DMS153 (cell line): ENCODE results near the gene UGGT1.

Experiments
- DNase-seq: peaks from one replicate; lab custom pipeline; 2025; lab: John Stamatoyannopoulos, UW

The UGGT1 gene, protein sequence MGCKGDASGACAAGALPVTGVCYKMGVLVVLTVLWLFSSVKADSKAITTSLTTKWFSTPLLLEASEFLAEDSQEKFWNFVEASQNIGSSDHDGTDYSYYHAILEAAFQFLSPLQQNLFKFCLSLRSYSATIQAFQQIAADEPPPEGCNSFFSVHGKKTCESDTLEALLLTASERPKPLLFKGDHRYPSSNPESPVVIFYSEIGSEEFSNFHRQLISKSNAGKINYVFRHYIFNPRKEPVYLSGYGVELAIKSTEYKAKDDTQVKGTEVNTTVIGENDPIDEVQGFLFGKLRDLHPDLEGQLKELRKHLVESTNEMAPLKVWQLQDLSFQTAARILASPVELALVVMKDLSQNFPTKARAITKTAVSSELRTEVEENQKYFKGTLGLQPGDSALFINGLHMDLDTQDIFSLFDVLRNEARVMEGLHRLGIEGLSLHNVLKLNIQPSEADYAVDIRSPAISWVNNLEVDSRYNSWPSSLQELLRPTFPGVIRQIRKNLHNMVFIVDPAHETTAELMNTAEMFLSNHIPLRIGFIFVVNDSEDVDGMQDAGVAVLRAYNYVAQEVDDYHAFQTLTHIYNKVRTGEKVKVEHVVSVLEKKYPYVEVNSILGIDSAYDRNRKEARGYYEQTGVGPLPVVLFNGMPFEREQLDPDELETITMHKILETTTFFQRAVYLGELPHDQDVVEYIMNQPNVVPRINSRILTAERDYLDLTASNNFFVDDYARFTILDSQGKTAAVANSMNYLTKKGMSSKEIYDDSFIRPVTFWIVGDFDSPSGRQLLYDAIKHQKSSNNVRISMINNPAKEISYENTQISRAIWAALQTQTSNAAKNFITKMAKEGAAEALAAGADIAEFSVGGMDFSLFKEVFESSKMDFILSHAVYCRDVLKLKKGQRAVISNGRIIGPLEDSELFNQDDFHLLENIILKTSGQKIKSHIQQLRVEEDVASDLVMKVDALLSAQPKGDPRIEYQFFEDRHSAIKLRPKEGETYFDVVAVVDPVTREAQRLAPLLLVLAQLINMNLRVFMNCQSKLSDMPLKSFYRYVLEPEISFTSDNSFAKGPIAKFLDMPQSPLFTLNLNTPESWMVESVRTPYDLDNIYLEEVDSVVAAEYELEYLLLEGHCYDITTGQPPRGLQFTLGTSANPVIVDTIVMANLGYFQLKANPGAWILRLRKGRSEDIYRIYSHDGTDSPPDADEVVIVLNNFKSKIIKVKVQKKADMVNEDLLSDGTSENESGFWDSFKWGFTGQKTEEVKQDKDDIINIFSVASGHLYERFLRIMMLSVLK (N-terminal part only)

DNA sequence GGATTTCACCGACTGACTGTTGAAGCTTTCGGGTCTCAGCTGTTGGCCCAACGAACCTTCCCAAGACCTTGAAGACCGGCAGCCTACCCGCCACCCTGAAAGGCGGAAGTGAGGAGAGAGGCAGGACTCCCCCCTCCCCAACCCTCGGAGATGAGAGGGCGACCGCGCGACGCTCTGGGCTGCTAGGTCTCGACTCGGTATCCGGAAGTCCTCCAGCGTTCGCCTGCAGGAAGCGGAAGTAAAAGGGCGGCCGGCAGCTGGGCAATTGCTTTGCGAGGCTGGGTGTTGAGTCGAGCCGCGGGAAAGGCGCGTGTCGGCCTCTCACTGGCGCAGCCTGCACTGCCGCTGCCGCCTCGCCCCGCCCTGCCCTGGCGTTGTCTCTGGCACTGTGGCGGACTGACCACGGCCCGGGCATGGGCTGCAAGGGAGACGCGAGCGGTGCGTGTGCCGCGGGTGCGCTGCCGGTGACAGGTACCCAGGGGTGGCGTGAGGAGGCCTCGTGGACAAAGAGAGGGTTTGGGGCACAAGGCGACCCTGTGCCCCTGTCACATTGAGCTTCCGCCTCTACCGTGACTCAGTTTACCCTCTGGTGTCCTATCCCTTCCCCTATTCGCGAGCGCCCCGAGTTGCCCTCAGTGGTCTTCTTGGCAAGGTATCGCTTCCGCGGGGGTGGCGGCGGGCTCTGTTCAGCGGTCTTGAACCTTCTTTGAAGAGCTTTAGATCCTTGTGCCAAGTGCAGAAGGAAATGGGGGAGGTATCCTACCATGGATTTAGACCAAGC lies at the start of gene UGGT1:
Gene UGGT1, plus strand, starts transcription at position 256 of the 781 bp plus-strand sequence. Its CDS starts 158 bp downstream, at position 414.
- peak; percentile 95 for DNase-seq

DNA sequence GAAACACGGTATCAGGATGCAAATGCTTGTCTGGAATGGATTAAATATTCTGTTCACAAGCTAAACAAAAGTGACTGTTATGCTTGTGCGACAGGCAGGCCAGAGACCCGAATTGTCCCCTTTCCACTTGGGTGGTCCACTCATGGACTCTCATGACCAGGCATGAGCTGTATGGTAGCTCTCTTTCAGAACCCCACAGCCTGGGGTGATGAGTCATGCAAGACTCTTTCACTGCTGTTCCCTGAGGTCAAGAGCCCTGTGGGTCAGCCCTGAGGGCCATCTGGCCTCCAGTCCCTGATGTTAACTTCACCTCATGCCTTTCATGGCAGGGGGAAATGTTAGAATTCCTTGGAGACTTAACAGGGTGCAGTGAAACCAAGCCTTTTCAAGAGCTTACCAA lies 49.4 kb upstream of the UGGT1 start:
- no peak for DNase-seq

DNA sequence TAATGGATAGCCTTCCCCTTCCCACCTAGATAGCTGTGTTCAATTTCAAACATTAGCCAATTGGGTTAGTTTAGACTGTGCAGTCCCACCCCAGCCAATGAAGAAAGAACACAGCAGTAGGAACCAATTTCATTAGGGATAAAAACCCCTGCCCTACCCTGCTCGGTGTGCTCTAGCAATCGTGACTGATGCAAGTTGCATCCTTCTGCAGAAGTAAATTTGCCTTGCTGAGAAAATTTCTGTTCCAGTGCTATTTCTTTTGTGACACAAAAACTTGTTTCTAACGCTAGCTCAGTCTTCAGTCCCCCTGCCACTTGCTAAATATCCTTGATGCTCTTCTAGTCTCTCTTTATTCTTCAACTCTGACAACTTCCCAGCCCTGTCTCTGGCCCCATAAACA lies 48.0 kb upstream of the UGGT1 start:
- DNase-seq: no peak

DNA sequence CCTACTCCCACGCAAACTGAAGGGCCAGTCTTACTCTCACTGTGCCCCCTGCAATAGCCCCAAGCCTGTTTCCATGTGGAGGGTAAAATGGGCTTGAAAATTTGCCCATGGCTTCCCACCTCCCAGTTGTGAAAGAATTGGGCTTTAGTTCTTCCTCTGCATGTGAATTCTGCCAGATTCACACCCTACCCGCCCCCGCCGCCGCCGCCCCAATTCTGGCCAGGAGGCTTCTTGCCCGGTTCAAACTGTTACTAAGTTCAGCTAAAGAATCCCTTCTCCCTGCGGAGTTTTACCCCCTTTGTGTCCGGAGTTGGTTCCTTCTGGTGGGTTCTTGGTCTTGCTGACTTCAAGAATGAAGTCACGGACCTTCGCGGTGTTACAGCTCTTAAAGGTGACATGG lies 37.7 kb upstream of the UGGT1 start:
- no peak for DNase-seq

DNA sequence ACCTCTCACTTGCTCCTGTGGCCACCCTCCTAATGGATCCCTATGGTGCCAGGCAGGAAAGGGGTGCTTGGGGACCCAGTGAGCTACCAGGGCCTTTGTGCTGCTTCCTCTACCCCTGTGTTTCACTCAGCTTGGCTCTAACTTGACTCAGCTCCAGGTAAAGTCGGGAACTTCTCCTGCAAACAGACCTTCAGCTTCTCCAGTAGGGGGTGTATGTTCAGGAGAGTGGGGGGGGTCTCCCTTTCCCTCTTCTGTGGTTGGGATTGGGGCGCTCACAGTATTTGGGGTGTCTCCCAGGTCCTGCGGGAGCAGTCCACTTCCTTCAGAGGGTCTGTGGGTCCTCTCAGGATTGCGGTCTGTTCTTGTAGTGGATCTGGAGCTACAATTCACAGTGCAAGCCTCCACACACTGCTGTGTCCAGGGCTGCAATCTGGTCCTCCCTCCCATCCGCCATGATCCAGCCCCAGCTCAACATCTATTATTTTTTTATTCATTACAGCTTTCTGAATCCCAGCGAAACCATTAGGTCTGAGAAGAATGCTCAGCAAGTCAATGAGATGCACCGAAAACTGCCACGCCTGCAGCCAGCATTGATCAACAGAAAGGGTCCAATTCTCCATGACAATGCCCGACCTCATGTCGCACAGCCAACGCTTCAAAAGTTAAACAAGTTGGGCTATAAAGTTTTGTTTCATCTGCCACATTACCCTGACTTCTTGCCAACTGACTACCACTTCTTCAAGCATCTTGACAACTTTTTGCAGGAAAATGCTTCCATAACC lies 36.7 kb upstream of the UGGT1 start:
- no peak for DNase-seq

DNA sequence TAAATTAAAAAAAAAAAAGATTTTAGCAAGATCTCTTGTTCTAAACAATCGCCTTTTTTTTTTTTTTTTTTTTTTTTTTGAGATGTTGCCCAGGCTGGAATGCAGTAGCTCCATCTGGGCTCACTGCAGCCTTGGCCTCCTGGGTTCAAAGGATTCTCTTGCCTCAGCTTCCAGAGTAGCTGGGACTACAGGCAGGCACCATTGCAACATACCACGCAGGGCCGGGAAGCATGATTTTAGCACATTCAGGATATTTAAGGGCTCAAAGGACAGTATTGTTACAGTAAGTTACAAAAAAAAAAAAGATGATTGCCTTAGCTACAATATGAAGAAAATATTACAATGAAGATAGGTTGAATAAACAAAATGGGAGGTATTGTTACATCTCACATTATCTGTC lies 33.7 kb upstream of the UGGT1 start:
- DNase-seq: no peak

DNA sequence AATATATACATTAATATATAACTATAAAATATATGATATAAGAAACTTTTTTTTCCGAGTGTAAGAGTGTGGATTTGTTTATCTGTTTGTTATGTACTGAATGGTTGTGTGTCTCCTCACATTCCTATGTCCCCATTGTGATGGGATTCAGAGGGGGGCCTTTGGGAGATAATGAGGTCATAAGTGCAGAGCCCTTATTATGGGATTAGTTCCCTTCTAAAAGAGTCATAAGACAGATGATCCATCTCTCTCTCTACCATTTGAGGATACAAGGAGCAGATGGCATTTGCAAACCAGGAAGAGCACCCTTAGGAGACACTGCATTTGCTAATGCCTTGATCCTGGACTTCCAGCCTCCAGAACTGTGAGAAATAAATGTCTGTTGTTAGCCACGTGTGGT lies 32.9 kb upstream of the UGGT1 start:
- no peak for DNase-seq

DNA sequence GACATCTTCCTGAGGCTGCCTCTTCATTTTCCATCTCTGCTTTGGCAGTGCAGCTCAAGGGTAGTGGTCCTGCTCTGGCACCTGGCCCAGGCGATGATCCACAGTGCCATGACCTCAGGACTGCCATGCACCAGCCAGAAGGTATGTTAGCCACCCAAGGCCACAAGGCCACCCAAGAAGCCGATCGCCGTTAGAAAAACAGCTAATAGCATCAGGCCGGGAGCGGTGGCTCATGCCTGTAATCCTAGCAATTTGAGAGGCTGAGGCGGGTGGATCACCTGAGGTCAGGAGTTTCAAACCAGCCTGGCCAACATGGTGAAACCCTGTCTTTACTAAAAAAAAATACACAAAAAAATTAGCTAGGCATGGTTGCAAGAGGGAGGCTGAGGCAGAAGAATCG lies 28.4 kb upstream of the UGGT1 start:
- DNase-seq: no peak

DNA sequence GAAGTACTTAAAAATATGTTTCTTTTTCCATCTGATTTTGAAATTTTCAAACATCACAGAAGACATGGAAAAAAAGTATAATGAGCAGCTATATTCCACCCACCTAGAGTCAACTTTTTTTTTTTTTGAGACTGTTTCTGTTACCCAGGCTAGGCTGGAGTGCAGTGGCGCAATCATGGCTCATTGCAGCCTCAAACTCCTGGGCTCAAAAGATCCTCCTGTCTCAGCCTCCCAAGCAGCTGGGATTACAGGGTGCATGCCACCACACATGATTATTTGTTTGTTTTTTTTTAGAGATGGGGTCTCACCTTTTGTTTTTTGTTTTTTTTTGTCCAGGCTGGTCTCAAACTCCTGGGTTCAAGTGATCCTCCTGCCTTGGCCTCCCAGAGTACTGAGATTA lies 26.6 kb upstream of the UGGT1 start:
- no peak for DNase-seq

DNA sequence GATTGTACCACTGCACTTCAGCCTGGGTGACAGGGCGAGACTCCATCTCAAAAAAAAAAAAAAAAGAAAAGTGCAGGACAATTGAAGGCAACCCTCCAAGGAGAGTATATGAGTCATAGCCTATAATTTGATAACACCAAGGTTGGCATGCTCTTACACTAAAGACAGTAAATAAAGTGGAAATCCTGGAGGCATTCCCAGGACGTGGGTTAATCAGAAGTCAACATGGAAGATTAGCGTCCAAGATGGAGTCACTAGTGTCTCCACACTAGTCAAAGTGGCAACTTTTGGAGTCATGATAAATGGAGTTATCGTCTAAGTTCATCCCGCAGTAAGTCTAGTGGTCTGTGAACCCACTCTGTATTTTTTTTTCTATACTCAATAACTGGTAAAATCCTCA lies 21.2 kb upstream of the UGGT1 start:
- no peak for DNase-seq

DNA sequence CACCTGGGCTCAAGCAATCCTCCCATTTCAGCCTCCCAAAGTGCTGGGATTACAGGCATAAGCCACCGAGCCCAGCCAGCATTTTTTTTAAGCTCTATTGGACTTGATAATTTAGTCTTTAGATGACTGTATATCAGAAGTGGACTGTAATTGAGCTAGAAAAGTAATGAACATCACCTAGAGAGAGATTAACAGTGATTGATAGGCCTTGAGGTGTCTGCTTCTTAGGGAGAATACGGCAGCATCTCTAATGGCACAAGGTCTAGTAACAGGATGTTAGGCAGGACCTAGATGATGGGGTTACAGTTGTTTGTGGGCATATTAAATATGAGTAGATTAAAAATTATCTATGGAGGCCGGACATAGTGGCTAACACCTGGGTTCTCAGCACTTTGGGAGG lies 17.7 kb upstream of the UGGT1 start:
- DNase-seq: no peak

DNA sequence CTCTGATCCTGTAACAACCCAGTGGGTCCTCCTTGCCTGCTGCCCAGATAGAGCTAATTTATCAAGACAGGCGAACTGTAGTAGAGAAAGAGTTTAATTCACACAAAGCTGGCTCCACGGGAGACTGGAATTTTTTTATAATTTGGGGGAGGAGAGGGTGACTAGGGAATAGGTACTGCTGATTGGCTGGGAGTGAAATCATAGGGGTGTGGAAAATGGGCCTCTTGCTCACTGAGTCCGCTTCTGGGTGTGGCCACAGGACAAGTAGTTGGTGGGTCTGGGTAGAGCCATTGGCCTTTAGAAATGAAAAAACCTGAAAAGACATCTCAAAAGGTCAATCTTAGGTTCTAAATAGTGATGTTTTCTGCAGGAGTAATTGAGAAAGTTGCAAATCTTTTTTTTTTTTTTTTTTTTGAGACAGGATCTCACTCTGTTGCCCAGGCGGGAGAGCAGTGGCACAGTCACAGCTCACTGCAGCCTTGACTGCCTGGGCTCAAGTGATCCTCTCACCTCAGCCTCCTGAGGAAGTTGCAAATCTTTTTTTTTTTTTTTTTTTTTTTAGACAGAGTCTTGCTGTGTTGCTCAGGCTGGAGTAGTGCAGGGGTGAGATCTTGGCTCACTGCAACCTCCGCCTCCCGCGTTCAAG lies 14.4 kb upstream of the UGGT1 start:
- DNase-seq: no peak

DNA sequence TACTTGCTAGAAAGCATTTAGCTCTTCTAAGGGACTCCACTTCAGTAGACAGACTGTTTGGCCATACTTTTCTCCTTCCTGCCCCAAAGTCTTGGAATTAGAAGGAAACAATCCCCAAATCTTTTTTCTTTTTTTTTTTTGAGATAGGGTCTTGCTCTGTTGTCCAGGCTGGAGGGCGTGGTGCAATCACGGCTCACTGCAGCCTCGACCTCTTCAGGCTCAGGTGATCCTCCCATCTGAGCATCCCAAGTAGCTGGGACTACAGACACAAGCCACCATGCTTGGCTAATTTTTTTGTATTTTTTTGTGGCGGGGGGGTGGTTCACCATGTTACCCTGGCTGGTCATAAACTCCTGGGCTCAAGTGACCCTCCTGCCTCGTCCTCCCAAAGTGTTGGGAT lies 6.2 kb upstream of the UGGT1 start:
- DNase-seq: no peak

DNA sequence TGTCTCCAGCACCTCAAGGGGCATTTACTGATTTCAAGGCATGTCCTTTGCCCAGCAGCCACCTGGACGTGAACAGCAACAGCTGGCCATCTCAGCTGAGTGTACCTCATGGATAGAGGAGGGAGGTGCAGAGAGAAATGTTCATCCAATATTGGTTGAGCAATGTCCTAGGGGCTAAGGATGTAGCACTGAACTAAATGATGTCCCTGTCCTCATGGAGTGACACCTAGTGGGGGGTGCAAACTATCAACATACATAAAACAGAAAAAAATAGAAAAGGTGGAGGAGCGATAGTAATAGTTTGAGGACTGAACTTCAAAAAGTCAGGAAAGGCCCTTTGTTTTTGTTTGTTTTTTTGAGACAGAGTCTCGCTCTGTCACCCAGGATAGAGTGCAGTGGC lies 4.8 kb upstream of the UGGT1 start:
- no peak for DNase-seq

DNA sequence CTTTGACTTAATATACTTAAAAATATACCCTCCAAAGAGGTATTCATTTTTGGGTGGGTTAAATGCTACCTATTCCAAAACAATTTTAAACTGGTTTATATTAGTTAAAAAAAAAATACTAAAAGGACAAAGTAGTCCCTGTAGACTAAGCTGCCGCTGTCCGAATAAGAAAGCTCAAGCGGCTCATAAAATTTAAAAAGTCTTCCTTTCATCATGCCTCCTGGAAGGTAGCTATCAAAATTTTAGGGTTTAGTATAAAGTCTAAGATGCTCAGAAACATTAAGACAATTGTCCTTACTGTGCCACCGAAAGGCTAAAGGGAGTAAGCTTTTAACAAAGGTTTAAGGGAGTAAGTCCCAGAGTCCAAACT lies 440 bp upstream of the UGGT1 start:
- no peak for DNase-seq

DNA sequence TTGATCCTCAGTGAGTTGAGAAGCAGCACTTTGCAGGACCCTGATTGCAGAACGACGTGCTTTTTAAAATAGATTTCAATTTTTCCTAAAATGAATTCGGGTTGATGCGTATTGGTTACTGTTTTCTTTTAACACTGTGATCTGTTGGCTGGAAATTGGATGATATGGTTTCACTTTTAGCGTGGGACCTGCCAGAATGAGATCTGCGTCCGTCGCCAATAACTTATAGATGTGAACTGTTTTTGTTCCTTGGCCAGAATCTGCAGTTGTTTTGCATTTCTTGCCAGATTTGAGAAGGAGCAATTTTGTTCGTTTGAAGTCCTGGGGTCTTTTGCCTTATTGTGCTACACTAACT lies 703 bp downstream of the UGGT1 start:
- DNase-seq: no peak

DNA sequence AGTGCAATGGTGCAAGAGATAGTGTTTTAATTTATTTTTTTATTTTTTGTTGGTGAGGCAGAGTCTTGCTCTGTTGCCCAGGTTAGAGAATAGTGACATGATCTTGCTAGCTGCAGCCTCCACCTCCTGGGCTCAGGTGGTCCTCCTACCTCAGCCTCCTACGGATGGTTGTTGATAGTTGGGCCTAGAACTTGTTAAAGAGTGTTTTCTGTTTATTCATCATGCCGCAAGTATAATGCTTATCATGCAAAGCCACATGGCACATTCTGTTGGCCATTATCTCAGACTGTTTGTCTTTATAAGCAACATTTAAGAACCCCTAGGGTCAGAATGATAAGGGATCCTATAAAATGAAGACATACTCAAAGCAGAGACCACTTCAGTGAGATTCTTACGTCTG lies 1.7 kb downstream of the UGGT1 start:
- DNase-seq: no peak

DNA sequence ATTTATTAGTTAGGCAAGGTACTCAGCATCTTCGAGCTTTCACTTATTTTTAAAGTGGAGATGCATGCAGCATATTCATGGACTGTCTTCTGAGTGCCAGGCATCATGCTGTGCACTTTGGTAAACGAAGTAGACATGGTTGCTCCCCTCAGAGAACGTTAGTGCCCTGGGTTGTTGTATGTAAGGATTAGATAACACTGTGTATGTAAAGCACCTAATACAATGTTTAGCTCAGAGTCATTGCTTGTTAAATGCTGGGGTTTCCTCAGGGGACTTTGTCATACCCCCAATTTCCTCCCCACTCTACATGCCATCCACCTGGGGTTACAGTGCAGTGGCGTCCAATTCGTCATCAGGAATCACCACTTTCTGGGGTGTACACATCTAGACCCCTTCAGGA lies 2.8 kb downstream of the UGGT1 start:
- DNase-seq: no peak

DNA sequence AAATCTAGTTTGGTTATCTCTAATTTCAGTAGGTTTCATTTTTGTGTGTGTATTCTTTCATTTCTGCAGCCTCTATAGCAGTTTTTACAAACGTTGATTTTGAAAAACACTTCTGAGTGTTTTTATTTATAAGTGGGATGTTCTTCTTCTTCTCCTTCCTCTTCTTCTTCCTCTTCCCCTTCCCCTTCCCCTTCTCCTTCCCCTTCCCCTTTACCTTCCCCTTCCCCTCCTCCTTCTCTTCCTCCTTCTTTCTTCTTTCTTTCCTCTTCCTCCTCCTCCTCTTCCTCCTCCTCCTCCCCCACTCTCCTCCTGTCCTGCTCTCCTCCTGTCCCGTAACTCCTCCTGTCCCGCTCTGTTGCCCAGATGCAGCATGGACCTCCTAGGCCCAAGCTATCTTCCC lies 4.2 kb downstream of the UGGT1 start:
- no peak for DNase-seq

DNA sequence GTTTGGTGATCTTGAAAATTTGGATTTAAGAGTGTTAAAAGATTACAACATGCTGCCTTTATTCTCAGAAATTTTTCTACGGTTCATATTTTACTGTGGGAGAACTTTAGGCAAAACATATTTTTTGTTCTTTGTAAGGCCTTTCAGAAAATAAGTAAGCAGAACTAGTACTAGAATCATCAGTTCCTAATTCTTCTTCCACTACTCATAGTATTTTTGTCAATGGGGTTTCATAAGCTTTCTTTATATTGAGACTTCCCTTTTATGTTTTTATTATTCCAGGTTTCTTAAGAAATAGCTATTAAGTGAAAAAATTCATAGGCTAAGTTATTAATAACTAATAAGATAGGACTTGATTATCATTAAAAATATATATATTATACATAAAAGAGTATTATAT lies 12.4 kb downstream of the UGGT1 start:
- DNase-seq: no peak

DNA sequence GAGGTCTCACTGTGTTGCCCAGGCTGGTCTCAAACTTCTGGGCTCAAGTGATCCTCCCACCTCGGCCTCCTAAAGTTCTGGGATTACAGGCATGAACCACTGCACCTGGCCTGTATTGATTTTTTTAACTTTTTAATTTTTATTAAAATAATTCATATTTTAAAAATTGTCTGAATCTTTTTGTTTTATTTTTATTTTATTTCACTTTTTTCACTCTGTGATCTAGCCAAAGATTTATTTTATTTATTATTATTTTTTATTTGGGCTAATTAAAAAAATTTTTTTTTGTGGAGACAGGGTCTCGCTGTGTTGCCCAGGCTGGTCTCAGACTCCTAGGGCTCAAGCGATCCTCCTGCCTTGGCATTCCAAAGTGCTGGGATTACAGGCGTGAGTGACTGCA lies 14.1 kb downstream of the UGGT1 start:
- no peak for DNase-seq
